HG03175 (cell line): ENCODE data around the gene VASH1.

ENCODE experiments used
- ATAC-seq: cut with Tn5 transposase; IDR thresholded peaks from one replicate; pipeline ENCODE4 v1.9.1; 2021; ENCODE audit warnings: mild to moderate bottlenecking, moderate library complexity; ENCODE audit not compliant: unreplicated experiment

The VASH1 gene

GRCh38 chr14:76827696-76828296 lies 66.5 kb downstream of the VASH1 start:
- no peak for ATAC-seq

- no peak for ATAC-seq
Observed at GRCh38 chr14:76828339-76829012, 67.2 kb downstream of the VASH1 start.

- no peak for ATAC-seq
Observed at GRCh38 chr14:76829013-76829365, 67.7 kb downstream of the VASH1 start.

- ATAC-seq, result no peak
Observed at GRCh38 chr14:76829650-76830421, 68.6 kb downstream of the VASH1 start.

GRCh38 chr14:76830556-76830955 lies 69.3 kb downstream of the VASH1 start:
- ATAC-seq, result no peak

GRCh38 chr14:76832503-76832988 lies 71.3 kb downstream of the VASH1 start:
- no peak for ATAC-seq
